Measurements from ENCODE around the gene UGT3A2.
"Not testable (repeated sequence)": the region's sequence is repeated elsewhere in the genome, so short reads cannot be mapped to it uniquely, and the experiment has no call there.

The UGT3A2 gene

DNA sequence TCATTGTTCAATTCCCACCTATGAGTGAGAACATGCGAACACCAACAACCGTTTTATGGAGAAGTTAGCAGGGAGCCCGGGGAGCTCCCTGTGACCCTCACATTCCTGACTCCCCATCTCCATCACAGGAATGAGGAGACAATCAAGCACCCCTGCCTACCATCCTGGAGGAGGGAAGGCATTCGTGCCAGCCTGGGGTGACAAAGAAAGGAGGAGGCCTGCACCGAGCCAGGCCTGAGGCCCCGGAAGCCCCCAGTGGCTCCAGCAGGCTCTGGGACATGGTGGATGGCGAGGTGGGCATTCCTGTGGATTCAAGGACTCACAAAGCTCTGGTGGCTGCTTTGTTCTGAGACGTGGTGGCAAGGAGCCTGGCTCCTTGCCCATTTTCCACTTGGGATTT is 39.0 kb downstream of the UGT3A2 start:
- Histone ChIP-seq H3K9me3 (ENCODE audit: severe bottlenecking) (no peaks in the 10 kb centered on the region), H3K36me3 (ENCODE audit: low read depth) (no peaks in the 10 kb centered on the region), H3K27ac (ENCODE audit: poor library complexity, severe bottlenecking) (no peak overlapping the region), H3K4me3 (ENCODE audit: severe bottlenecking) (no peak overlapping the region), H3K4me1 (ENCODE audit: insufficient read depth, poor library complexity, severe bottlenecking) (no peaks in the 10 kb centered on the region), H3K27me3 (ENCODE audit: insufficient read depth, poor library complexity, severe bottlenecking) (peaks cover 23% of the 10 kb centered on the region)
- TF ChIP-seq, protein P1, sequence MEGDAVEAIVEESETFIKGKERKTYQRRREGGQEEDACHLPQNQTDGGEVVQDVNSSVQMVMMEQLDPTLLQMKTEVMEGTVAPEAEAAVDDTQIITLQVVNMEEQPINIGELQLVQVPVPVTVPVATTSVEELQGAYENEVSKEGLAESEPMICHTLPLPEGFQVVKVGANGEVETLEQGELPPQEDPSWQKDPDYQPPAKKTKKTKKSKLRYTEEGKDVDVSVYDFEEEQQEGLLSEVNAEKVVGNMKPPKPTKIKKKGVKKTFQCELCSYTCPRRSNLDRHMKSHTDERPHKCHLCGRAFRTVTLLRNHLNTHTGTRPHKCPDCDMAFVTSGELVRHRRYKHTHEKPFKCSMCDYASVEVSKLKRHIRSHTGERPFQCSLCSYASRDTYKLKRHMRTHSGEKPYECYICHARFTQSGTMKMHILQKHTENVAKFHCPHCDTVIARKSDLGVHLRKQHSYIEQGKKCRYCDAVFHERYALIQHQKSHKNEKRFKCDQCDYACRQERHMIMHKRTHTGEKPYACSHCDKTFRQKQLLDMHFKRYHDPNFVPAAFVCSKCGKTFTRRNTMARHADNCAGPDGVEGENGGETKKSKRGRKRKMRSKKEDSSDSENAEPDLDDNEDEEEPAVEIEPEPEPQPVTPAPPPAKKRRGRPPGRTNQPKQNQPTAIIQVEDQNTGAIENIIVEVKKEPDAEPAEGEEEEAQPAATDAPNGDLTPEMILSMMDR (IDR thresholded peaks at IDR 0.05; ENCODE audit: poor library complexity, severe bottlenecking), result no peak
- no peak for ATAC-seq (ENCODE audit: low read depth)
- DNase-seq (ENCODE audit: low spot score), result no peak

DNA sequence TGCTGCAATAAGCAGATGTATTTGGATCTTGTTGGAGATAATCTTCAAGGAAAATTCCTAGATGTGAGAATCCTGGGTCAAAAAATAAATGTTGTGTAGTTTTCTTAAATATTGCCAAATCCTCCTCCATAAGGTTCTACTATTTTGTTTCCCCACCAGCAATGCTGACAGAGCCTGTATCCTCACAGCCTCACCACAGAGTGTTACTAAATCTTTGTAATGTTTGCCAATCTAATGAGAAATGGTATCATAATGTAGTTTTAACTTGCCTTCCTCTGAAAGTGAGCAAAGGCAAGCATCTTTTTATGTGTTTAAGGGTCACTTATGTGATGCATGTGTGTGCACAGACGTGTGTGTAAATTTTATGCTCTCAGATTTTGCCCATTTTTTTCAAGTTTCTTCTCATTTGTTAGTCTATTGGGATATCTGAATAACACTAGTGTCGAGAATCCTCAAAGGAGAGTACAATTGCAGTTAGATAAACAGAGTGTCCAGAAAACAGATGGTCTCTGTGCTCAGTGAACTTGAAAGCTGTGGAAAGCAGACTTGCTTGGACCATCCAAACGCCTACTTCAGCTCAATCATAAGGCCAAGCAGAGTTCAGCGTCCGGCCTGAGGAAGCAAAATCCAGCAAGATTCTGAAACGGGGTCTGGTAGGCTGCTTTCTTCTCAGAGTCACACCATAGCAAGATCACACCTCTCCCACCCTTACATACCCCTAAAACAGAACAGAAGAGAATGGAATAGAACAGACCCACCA is 39.8 kb downstream of the UGT3A2 start:
- Histone ChIP-seq H3K27ac (ENCODE audit: poor library complexity, severe bottlenecking) (no peak overlapping the region), H3K4me3 (ENCODE audit: severe bottlenecking) (no peak overlapping the region), H3K4me1 (ENCODE audit: insufficient read depth, poor library complexity, severe bottlenecking) (no peaks in the 10 kb centered on the region), H3K9me3 (ENCODE audit: severe bottlenecking) (no peaks in the 10 kb centered on the region), H3K27me3 (ENCODE audit: insufficient read depth, poor library complexity, severe bottlenecking) (peaks cover 26% of the 10 kb centered on the region), H3K36me3 (ENCODE audit: low read depth) (no peaks in the 10 kb centered on the region)
- no peak for ATAC-seq (ENCODE audit: low read depth)
- TF ChIP-seq, protein P1 (IDR thresholded peaks at IDR 0.05; ENCODE audit: poor library complexity, severe bottlenecking), result no peak
- no peak for DNase-seq (ENCODE audit: low spot score)

DNA sequence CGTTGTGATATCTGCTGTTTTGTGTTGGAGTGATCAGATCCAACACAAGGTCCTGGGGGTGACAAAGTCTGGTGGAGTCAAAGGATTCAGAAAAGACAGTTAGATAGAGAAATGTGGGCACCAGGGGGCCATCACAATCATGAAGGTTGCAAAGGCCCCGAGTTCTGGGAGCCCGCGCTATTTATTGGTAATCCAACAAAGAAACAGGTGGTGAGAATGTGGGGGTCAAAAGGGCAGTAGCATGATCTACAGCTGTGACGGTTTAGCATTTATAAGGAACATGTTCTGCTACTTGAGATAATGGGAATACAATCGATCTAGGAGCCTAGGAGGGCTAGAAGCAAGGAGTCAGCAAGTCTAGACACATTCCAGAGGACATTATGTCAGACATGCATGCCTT is 44.4 kb downstream of the UGT3A2 start:
- DNase-seq (ENCODE audit: low spot score); H3K9me3 ChIP-seq (ENCODE audit: severe bottlenecking); H3K36me3 ChIP-seq (ENCODE audit: low read depth); H3K4me3 ChIP-seq (ENCODE audit: severe bottlenecking); ATAC-seq (ENCODE audit: low read depth); H3K4me1 ChIP-seq (ENCODE audit: insufficient read depth, poor library complexity, severe bottlenecking); H3K27ac ChIP-seq (ENCODE audit: poor library complexity, severe bottlenecking): not testable (repeated sequence)
- peaks cover 30% of the 10 kb centered on the region for H3K27me3 ChIP-seq (ENCODE audit: insufficient read depth, poor library complexity, severe bottlenecking)

DNA sequence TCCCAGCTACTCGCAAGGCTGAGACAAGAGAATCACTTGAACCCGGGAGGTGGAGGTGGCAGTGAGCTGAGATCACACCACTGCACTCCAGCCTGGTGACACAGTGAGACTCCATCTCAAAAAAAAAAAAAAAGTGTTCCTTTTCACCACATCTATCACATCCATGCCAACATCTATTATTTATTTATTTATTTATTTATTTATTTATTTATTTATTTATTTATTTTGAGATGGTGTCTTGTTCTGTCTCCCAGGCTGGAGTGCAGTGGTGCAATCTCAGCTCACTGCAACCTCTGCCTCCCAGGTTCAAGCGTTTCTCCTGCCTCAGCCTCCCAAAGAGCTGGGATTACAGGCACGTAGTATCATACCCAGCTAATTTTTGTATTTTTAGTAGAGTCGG is 47.1 kb downstream of the UGT3A2 start:
- H3K9me3 ChIP-seq (ENCODE audit: severe bottlenecking); ATAC-seq (ENCODE audit: low read depth); DNase-seq (ENCODE audit: low spot score); H3K27ac ChIP-seq (ENCODE audit: poor library complexity, severe bottlenecking); H3K4me1 ChIP-seq (ENCODE audit: insufficient read depth, poor library complexity, severe bottlenecking); H3K4me3 ChIP-seq (ENCODE audit: severe bottlenecking); H3K36me3 ChIP-seq (ENCODE audit: low read depth): not testable (repeated sequence)
- peaks cover 26% of the 10 kb centered on the region for H3K27me3 ChIP-seq (ENCODE audit: insufficient read depth, poor library complexity, severe bottlenecking)

DNA sequence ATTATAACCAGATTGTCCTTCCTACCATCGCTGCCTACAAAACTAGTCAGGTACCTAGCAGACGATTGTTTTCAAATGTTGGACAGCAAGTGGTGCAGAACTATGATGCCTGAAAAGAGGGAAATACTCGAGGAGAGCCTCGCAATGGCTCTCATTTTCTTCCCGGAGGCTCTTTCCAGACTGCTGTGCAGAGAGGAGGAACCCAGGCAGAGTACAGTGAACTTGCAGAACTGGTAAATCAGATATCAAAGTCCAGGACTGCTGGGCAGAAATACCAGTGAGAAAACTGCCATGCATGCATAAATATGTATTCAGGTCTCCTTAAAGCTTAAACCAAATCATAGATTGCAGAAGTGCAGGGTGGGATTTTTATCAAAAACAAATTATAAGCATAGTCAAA is 49.1 kb downstream of the UGT3A2 start:
- DNase-seq (ENCODE audit: low spot score) (no peak), ATAC-seq (ENCODE audit: low read depth) (no peak)
- Histone ChIP-seq H3K9me3 (ENCODE audit: severe bottlenecking) (no peaks in the 10 kb centered on the region), H3K27ac (ENCODE audit: poor library complexity, severe bottlenecking) (no peak overlapping the region), H3K36me3 (ENCODE audit: low read depth) (no peaks in the 10 kb centered on the region), H3K27me3 (ENCODE audit: insufficient read depth, poor library complexity, severe bottlenecking) (peaks cover 6% of the 10 kb centered on the region), H3K4me1 (ENCODE audit: insufficient read depth, poor library complexity, severe bottlenecking) (no peaks in the 10 kb centered on the region), H3K4me3 (ENCODE audit: severe bottlenecking) (no peak overlapping the region)
- TF ChIP-seq, protein P1 (IDR thresholded peaks at IDR 0.05; ENCODE audit: poor library complexity, severe bottlenecking), result no peak

DNA sequence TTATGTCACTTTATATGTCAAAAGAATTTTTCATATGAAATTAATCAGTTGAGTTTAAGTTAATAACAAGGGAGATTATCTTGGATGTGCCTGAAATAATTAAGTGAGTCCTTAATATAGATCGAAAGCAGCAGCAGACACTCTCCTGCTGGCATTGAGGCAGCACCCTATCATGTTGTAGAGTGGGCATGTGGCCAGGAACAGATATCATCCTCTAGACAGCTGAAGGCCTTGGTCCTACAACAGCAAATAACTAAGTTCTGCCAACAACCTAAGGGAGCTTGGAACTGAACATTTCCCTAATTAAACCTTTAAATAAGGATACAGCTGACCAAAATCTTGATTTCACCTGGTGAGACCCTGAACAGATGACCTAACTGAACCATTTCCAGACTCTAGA is 49.7 kb downstream of the UGT3A2 start:
- H3K27ac ChIP-seq (ENCODE audit: poor library complexity, severe bottlenecking), result no peak overlapping the region
- DNase-seq (ENCODE audit: low spot score), result no peak
- no peaks in the 10 kb centered on the region for H3K4me1 ChIP-seq (ENCODE audit: insufficient read depth, poor library complexity, severe bottlenecking)
- TF ChIP-seq, protein P1 (IDR thresholded peaks at IDR 0.05; ENCODE audit: poor library complexity, severe bottlenecking), result no peak
- ATAC-seq (ENCODE audit: low read depth), result no peak
- H3K27me3 ChIP-seq (ENCODE audit: insufficient read depth, poor library complexity, severe bottlenecking), result peaks cover 4% of the 10 kb centered on the region
- H3K4me3 ChIP-seq (ENCODE audit: severe bottlenecking), result no peak overlapping the region
- H3K36me3 ChIP-seq (ENCODE audit: low read depth), result no peaks in the 10 kb centered on the region
- H3K9me3 ChIP-seq (ENCODE audit: severe bottlenecking), result no peaks in the 10 kb centered on the region
